Stimulated activated CD8-positive, alpha-beta memory T cell treated with anti-CD3 and anti-CD28 coated beads, Interleukin-15, amount 100 ng/mL, for 1 hour (primary cell): Measurements from ENCODE around the gene C1QTNF4.
"Not testable (repeated sequence)": the region's sequence is repeated elsewhere in the genome, so short reads cannot be mapped to it uniquely, and the experiment has no call there.

Experiments
- DNase-seq: peaks from one replicate; pipeline ENCODE4 v3.0.0-alpha.2; 2020; ENCODE audit warnings: low read depth

C1QTNF4 gene

DNA sequence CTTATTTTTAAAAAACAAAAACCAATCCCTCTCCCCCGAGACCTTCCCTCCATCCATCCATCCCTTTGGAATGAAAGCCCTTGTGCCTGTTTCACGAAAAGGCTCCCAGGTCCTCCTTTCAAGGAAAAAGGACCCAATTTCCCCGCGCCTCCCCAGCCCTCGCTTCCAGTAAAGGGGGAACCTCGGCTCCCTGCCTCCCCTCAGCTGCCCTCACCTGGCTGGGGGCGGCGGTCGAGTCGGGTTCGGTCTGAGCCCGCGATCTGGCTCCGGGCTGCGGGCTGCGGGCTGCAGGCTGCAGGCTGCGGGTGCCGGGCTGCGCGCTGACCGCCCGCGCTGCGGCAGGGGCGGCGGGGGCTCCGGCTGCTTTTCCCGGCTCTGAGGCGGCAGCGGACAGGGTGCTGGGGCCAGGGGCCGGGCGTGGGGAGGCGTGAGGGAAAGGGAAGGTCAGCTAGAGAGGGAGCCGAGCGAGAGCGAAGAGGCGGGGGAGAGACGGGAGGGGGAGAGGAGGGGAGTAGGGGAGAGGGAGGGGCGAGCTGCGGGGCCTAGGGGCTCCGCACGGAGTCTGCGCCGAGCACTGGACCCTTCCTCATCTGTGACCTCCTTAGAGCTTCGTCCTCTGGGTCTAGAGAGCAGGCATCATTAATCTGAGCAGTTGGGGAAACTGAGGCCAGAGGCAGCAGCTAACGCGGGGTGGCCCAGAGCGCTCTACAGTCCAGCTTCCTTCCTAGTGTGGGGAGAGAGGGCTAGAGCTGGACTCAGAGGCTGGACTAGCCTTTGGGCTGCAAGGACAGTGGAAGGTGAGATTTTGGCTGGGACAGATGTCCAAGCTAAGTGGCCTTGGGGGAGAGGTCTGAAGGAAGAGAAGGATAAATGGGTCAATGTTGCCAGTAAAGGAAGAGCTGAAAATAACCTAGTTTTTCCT, at the start of gene C1QTNF4:
TSS of gene C1QTNF4 (minus strand) at position 478 of the 922 bp plus-strand sequence. CDS start 3,601 bp downstream, outside the sequence.
- no peak for DNase-seq

DNA sequence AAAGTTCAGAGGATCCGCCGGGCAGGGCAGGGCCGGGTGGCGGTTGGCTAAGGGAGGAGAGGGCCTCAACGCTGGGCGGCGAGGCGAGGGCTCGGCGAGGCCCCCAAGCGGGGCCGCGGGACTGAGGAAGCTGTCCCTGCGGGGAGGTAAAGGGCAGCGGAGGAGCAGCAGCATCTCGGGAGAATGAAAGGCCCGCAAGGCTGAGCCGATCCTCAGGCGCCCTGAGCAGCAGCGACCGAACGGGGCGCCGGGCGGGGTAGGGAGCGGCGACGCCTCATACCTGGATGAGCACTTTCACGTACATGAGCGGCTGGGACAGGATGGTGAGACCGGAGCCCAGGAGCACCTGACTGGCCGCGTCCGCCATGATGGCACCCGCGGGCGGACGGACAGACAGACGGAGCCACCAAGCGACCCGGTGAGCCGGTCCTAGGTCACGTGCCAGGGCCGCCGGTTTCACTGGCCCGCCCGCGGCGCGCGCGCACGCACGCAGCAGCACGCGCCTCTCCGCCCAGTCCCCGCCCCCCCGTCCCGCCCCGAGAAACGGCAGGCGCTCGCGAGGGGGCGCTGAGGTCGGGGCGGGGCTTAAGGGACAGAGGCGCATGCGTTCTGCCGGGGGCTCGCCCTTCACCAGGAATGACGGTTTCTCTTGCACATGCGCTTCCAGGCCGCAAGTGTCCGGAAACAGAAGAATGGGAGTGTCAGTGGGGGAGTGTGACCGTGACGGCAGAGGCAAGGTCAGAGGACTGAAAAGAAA, 48.1 kb upstream of the C1QTNF4 start, which contains the start of gene MTCH2:
TSS of gene MTCH2 (minus strand) at position 461 of the 757 bp plus-strand sequence. CDS start at position 367, 94 bp downstream.
- peak; percentile 87 for DNase-seq

DNA sequence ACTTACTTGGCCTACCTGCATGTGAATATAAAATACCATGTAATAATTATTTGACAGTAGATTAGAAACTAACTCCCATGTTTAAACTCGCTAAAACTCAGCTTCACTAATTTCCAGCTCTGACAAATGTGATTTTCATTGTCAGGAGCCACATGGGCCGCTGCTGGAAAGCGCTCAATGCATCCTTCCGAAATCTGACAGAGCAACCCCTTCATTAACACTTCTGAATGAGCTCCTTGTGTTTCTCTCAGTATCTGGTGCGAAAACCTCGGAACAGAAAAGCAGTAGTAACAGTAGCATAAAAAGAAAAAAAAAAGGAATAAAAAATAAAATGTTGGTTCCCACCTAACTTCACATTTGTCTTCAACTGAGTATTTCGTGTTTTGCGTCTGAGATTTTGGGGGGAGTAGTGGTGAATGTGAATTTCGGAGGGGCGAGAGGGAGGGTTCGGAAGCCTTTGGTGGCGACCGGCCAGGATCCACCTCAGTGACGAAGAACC, 47.4 kb upstream of the C1QTNF4 start:
- DNase-seq = no peak

DNA sequence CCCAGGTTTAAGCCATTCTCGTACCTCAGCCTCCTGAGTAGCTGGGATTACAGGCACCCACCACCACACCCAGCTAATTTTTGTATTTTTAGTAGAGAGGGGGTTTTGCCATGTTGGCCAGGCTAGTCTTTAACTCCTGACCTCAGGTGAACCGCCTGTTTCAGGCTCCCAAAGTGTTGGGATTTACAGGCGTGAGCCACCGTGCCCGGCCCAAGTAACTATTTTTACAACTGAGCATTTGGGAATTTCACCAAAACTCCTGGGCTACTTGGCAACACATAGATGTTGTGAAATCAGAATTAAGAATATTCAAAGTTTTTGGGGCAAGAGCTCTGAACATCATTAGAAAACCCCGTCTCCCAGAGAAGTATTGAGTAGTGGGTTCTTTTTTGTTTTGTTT, 46.3 kb upstream of the C1QTNF4 start:
- not testable (repeated sequence) for DNase-seq

DNA sequence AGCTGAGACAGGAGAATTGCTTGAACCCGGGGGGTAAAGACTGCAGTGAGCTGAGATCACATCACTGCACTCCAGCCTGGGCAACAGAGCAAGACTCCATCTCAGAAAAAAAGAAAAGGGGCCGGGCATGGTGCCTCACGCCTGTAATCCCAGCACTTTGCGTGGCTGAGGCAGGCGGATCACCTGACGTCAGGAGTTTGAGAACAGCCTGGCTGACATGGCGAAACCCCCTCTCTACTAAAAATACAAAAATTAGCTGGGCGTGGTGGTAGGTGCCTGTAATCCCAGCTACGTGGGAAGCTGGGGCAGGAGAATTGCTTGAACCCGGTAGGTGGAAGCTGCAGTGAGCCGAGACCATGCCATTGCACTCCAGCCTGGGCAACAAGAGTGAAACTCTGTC, 42.1 kb upstream of the C1QTNF4 start:
- not testable (repeated sequence) for DNase-seq

DNA sequence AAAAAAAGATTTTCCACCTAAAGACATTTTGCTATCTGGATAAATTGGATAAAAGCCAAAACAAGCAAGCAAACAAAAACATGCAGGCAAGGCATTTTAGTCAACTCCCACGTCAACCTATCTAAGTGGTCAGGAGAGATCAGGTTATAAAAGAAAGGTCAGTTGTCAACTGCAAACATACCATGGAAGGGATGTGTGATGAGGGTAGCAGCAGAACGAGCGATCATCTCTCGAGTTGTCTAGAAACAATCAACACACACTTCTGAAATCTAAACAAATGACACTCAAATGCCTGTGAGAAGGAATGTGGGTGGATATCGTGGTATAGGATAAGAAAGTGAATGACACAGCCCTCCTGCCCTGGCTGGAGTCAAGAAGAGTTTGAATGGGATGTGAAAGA, 37.3 kb upstream of the C1QTNF4 start:
- DNase-seq = no peak

DNA sequence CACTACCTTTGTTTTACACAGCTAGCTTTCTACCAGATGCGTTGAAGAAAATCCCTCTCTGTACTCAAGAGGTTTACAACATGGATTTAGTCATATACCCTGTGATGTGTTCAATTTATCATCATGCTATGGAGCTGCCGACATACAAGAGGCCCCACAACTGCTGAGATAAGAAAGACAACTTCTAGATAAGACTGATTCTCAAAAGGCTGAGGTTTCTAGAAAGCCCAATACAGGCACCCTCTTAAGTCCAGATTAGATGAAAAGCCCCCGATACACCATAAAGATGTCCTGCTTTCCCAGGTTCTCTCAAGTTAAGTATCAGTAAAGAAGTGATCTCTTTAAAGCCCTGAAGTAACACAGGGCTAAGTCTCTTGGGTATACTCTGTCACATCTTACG, 33.8 kb upstream of the C1QTNF4 start:
- no peak for DNase-seq

DNA sequence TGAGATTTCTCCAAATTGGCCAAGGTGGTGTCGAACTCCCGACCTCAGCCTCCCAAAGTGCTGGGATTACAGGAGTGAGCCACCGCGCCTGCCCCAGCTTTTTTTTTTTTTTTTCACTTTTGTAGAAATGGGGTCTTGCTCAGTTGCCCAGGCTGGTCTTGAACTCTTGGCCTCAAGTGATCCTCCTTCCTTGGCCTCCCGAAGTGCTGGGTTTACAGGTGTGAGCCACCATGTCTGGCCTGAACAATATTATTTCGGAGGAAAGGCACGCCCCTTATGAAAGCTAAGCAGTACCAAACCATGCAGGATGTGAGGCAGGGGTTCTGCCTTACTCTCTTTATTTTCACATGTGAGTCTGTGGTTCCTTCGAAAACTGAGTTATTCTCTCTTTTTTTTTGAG, 32.0 kb upstream of the C1QTNF4 start:
- DNase-seq = no peak

DNA sequence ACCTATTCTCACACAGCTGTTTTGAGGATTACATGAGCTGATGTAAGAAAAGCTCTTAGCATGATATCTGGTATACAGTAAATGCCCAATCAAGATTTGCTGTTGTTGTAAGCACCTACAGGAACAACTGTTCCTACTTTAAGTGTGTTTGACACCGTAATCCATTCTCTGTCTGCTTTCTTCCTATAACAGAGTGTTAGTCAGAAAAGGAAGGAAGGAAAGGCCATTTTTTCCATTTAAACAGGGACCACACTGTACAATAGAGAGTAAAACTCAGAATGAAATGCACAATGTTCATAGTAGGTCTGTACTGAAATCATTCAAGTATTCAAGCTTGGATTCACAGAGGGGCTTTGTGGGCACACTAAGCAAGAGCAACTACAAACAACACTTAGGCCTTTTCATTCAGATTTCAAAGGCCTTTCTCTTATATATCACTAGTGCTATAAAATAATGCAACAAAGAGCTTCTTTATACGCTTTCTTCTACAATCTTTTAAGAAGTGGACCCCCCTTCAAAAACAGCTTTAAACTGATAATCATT, 26.7 kb upstream of the C1QTNF4 start:
- DNase-seq = no peak

DNA sequence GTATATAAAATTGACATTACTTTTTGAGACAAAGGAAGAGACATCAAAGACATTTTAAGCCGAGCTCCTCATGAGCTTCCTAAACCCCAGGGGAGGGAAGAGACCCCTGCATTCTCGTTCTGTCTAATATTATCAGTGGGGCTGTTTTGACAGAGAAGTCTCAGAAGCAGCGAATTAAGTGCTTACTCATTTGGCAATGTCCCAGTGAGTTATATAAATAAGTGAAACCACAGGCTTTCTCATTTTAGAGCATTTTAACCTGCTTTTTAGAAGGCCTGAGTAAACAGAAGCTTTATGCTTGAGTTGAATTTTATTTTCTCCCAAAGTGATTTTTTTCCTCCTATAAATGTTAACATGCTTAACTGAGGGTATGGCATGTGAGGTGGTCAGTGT, 23.2 kb upstream of the C1QTNF4 start:
- no peak for DNase-seq

DNA sequence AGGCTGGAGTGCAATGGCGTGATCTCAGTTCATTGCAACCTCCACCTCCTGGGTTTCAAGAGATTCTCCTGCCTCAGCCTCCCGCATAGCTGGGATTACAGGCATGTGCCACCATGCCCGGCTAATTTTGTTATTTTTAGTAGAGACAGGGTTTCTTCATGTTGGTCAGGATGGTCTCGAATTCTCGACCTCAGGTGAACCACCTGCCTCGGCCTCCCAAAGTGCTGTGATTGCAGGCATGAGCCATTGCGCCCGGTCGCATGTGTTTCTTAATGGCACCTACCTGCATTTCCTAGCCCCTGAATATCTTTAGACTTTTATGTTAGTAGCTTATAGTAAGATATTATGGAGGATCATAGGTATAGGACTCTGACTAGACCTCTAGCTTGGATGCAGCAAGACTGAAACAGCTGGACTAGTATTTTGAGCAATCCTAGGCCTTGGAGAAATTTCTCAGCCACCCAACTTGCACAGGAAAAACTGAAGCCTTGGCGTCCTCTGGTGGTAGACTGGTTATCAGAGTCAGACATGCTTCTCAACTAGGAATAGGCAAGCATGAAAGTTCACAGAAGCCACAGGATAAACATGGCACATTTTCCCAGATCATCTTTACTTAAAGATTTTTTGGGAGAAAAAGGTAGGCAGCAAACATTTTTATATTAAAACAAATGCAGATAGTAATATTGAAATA, 22.7 kb upstream of the C1QTNF4 start:
- DNase-seq = no peak

DNA sequence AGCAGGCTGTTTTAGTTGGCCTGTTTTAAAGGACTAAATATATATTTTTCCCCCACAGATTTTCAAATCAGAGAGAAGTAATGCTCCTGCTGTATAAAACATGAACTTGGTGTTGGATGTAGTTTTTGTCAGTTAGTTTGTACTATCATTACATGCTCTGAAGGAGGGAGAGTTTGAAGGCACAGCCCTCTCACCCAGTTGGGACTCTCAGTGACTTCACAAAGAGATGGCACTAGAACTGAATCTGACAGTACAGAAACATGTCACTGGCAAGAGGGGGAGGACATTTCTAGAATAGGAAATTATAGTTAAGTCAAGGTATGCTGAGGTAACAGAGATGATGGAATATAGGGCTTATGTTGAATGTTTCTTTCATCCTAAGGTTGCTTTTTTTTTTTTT, 21.0 kb upstream of the C1QTNF4 start:
- no peak for DNase-seq

DNA sequence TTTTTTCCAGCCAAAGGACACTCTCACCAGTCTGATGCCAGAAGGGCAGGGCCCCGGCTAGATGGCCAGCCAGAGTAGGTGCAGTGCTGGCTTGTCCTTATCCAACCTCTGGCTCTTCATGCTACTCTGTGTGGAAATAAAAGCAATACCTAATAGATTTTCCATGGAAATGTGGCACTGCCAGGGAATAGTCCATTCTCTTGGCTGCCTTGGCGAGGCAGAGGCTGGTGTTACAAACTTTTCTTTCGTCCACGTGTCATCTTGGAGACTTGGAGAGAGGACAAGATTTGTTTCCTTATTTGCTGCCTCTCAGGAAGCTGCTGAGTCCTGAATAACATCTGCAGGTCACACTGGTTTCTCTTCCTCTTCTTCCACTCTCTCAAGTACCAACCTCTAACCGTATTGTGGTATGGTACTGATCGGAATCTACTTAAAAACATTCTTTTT, 17.2 kb upstream of the C1QTNF4 start:
- no peak for DNase-seq

DNA sequence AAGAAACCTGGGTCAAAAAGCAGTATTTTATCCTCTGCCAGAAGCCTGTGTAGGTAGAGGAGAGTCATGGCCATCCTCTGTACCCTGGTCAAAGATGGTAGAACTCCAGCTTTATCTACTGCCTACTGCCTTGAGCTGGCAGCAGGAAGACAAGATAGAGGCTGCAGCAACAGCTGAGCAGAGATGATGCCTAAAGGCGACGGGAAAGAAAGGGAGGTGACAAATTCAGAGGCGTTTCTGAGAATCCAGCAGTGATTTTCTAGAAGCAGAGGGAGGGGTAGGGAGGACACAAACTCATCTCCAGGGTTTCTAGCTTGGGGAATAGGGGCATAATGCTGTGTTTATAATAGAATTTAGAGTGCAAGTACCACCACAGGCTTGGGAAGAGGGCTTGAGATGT, 15.5 kb upstream of the C1QTNF4 start:
- DNase-seq = no peak

DNA sequence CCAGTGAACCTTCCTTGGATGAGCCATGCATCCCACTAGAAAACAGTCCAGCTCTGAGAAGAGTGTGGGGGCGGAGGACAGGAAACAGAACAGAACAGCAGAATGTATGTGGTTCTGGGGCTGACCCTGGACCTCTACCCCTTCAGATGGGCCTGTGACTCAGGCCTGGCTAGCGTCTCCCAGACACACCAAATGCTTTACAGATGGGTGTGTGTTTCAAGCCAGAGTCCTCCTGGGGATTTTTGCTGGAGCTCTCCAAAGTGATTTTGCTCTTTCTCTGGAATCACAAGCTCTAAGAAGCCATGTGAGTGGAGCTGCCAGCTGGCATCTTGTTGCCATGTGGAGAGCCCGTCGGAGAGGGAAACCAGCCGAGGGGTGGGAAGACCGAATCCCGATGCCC, 13.2 kb upstream of the C1QTNF4 start:
- DNase-seq = no peak

DNA sequence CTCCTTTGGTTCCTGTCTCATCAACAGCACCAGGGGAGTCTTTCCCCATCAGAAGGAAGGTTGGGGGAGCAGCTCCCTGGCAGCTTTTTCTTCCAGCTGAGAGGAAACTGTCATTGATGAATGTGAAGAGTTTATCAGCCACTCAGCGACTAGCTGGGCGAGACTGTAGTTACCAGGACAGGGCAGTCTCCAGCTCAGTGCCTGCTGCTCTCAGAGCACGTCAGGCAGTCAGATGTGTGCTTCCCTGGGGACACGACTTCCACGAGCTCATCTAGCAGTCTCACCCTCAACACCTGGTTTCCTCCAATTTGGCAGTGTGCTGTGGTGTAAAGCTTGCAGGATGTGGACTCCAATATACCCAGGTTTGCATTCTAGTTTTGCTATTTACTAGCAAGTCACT, 12.5 kb upstream of the C1QTNF4 start:
- DNase-seq = no peak

DNA sequence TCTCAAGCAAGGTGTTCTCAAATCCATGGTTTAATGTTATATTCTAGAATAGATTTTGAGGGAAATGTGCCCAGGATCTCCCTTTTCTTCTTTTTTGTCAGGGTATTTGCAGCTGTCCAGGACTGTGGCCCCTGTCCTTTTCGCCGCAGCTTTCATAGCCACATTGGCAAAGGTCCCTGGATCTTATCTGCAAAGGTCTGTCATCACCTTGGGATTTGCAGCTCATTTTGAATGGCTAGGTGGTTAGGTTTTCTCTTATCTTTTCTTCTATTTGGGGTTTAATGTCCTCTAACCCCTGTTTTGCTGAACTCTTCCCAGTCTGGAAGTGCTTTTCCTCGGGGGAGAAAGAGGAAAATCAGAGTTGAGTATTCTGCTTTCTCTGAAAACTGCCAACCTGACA, 11.7 kb upstream of the C1QTNF4 start:
- no peak for DNase-seq

DNA sequence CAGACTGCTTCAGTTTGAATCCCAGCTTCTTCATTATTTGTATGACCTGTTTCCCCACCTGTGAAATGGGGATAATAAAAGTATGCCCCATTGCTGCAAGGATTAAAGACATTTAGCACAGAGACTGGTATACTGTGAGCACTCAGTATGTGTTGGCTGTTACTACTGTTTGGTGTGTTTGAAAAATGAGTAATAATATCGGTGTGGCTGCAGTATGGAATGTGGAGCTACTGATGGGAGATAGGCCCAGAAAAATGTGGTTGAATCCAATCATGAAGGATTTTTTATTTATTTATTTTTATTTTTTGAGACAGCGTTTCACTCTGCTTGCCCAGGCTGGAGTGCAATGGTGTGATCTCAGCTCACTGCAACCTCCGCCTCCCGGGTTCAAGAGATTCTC, 9.1 kb upstream of the C1QTNF4 start:
- no peak for DNase-seq

DNA sequence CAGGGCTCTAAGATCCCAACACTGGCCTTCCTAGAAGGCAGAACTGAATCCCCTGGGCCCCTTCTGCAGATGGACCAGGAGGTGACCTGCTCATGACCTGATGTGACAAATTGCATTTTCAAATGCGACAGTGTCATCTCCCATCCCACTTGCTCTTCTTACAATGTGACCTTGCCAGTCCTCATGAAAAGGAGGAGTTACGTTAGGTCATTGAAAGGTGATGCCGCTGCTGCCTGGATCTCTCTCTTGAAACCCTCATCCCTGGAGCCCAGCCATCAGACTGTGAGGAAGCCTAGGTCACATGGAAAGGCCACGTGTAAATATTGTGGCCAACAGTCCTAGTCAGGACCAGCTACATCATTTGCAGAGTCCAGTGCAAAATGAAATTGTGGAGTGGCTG, 5.7 kb upstream of the C1QTNF4 start:
- DNase-seq = no peak

DNA sequence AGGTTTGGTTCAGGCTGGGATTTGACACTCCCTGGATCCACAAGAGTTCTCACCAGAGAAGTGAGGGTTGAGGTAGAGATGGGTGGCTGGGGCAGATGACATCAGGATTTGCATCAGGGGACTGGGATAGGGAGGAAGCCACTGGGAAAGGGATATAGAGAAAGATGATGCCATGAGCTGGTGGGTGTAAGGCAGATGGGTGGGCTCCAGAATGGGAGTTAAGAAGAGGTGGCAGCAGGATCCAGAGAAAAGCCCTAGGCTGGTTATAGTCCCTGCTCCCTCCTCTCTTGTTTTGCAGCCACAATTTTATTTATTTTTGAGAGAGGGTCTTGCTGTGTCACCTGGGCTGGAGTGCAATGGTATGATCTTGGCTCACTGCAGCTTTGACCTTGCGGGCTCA, 1.8 kb upstream of the C1QTNF4 start:
- DNase-seq = no peak

DNA sequence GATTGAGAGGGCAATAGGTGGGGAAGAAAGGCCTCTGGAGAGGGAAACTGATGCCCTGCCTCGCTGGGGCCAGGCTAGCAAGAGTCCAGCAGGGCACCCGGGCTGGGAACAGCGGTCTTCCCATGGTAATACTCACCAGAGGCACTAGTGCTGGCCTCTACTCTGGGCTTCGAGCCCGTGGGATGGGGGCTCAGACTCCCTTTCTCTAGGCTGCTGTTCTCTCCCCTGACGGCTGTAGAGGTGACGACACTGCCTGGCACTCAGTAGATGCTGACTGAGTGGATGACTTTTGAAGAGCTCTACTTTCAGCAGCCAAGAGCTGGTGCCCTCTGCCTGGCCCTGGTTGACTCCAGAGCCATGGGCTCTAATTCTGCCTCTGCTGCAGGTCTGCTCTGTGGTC, 818 bp upstream of the C1QTNF4 start:
- no peak for DNase-seq

DNA sequence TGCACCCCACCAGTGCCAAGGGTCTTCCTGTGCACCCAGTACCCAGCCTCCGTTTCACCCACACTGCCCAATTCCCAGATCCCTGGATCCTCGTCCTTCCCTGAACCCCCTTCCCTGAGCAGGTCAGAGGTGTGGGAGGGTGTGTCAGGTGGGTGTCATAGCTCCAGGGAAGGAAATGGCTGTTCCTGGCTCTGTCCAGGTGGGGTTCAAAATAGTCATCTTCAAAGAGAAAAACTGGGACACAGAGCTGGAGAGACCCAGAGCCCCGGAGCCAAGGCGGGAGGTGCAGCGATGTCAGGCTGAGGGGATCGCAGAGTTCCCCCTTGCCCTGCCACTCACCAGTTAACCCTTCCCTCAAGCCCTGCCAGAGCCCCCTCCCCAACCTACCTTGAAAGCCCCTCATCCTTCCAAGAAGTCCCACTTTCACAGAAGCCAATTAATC, 698 bp downstream of the C1QTNF4 start:
- DNase-seq = no peak
